Measurements from ENCODE around the gene CTSW. TPM values are rescaled to one million over a fixed set of nuclear protein-coding genes. Genes with fewer than 3 reads are reported as not detected.

The CTSW gene
- total RNA-seq, 1 donor from 2014 or later = 10.3 TPM

DNA sequence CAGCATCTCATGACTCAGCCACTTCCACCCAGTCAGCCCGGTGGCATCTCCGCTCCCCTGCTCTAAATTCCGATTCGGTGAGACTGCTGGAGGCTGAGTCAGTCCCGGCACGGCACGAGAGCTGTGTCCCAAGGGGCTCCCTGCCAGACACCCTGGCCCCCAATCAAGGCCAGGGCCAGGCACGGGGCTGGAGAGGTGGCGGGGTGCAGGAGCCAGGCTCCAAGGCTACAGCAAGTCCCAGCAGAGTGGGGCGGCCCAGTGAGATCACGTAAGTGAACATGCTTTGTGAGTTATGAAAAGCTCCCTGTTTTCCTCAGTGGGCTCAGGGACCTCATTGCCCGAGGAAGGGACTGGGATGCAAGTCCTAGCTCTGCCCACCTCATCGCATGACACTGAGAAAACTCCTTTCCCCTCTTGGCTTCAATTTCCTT is 36.2 kb downstream of the CTSW start:
- no peak overlapping the region for H3K4me3 Mint-ChIP-seq (ENCODE audit: low read depth)
- H3K9me3 Mint-ChIP-seq = no peaks in the 10 kb centered on the region
- H3K27ac Mint-ChIP-seq = no peak overlapping the region
- H3K4me1 Mint-ChIP-seq (ENCODE audit: low read depth) = peaks cover 19% of the 10 kb centered on the region
- intact Hi-C loops (cut with micrococcal nuclease) = no loop called here
- H3K27me3 Mint-ChIP-seq (ENCODE audit: low read depth) = no peaks in the 10 kb centered on the region
- no peak for DNase-seq (ENCODE audit: low spot score)
- peaks cover 18% of the 10 kb centered on the region for H3K36me3 Mint-ChIP-seq (ENCODE audit: low read depth)

DNA sequence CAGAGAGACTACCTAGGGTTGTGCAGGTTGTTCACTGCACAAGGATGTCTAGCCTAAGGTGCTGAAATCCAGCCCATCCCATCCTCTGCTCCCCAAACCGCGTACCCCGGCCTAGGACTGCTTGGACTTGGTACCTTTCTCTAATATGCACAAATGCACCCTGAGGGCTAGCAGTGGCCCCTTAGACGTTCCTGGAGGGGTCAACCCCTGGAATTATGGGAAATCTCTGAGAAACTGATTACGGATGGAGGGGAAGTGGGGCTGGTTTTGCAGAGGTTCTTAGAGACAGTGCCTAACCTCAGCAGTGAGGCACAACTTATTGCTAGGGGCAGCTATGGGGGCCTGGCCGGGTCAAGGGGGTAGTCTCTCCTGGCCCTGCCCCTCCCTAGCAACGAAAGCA is 36.8 kb downstream of the CTSW start:
- intact Hi-C loops (cut with micrococcal nuclease) = no loop called here
- H3K27ac Mint-ChIP-seq = no peak overlapping the region
- no peak for DNase-seq (ENCODE audit: low spot score)

GRCh38 chr11:65917077-65917433 is 37.4 kb downstream of the CTSW start:
- Mint-ChIP-seq H3K27me3 (ENCODE audit: low read depth) (no peaks in the 10 kb centered on the region), H3K27ac (peak overlapping the region; percentile 42), H3K9me3 (no peaks in the 10 kb centered on the region), H3K4me1 (ENCODE audit: low read depth) (peaks cover 19% of the 10 kb centered on the region), H3K36me3 (ENCODE audit: low read depth) (peaks cover 25% of the 10 kb centered on the region), H3K4me3 (ENCODE audit: low read depth) (peak overlapping the region; percentile 66)
- no peak for DNase-seq (ENCODE audit: low spot score)
- intact Hi-C loops (cut with micrococcal nuclease) = no loop called here

More for the DNA sequence above, 36.8 kb downstream of the CTSW start:
- Mint-ChIP-seq H3K9me3 (no peaks in the 10 kb centered on the region), H3K4me3 (ENCODE audit: low read depth) (peak overlapping the region; percentile 66), H3K27me3 (ENCODE audit: low read depth) (no peaks in the 10 kb centered on the region), H3K36me3 (ENCODE audit: low read depth) (peaks cover 18% of the 10 kb centered on the region), H3K4me1 (ENCODE audit: low read depth) (peaks cover 19% of the 10 kb centered on the region)

GRCh38 chr11:65917434-65918210 is 38.0 kb downstream of the CTSW start:
- peaks cover 19% of the 10 kb centered on the region for H3K4me1 Mint-ChIP-seq (ENCODE audit: low read depth)
- H3K9me3 Mint-ChIP-seq = no peaks in the 10 kb centered on the region
- H3K27ac Mint-ChIP-seq = peak overlapping the region; percentile 75
- DNase-seq (ENCODE audit: low spot score) = no peak
- H3K4me3 Mint-ChIP-seq (ENCODE audit: low read depth) = peak overlapping the region; percentile 83
- peaks cover 30% of the 10 kb centered on the region for H3K36me3 Mint-ChIP-seq (ENCODE audit: low read depth)
- no peaks in the 10 kb centered on the region for H3K27me3 Mint-ChIP-seq (ENCODE audit: low read depth)
- intact Hi-C loops (cut with micrococcal nuclease) = loop anchor here (2.0 kb wide), 1 partner anchor 43 kb away; the partner anchor contains the start of gene SART1

DNA sequence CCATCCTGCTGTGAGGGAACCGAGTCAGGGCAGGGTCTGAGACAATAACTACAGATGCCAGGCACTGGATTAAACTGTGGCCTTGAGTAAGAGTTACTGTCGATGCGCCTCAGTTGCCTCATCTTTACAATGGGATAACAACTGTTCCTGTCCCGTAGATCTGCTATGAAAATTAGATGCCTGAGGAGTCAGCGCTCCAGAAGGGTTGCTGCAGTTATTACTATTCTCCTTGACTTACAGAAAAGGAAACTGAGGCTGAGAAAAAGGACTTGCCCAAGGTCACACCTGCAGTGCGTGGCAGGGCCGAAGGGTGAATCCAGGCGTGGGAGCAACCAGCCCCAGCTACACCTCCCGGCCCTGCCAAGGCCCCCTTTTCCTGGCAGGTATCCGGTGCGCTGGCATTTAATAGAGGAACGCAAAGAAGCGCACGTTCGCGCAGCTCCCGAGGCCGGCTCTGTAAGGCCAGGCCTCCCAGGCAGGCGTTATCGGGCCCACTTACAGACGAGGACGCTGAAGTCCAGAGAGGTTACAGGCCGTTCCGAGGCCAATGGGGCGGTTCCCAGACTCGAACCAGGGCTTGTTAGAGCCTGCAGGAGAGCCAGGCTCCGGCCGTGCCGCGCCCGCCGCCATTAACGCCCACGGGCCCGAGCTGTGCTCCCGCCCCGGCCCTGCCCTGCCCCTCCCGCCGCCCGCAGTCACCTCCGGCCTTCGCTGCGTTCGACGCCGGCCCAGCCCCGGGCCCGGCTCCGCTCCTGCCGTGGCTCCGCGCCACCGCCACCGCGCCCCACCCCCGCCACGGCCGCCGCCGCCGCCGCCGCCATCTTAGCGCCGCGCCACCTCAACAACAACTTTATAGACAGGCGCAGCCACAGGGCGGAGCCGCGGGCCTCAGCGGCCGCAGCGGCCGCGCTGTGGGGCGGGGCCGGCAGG is 38.8 kb downstream of the CTSW start, which contains the start of gene C11orf68:
C11orf68 (minus strand) TSS at position 852 of the 930 bp plus-strand sequence; CDS start at position 821, 31 bp downstream.
- intact Hi-C loops (cut with micrococcal nuclease) = loop anchor here (1.0 to 2.0 kb wide), 4 partner anchors 10 to 59 kb away; partner anchors contain the start of genes FOSL1 and SART1
- no peaks in the 10 kb centered on the region for H3K27me3 Mint-ChIP-seq (ENCODE audit: low read depth)
- peaks cover 19% of the 10 kb centered on the region for H3K4me1 Mint-ChIP-seq (ENCODE audit: low read depth)
- H3K9me3 Mint-ChIP-seq = no peaks in the 10 kb centered on the region
- peaks cover 39% of the 10 kb centered on the region for H3K36me3 Mint-ChIP-seq (ENCODE audit: low read depth)
- DNase-seq (ENCODE audit: low spot score) = no peak
- peak within 1 kb of the TSS; percentile 88 for H3K4me3 Mint-ChIP-seq (ENCODE audit: low read depth)
- H3K27ac Mint-ChIP-seq = peak within 1 kb of the TSS; percentile 85

GRCh38 chr11:65919141-65919572 is 39.5 kb downstream of the CTSW start, which contains the start of gene DRAP1:
DRAP1 (plus strand) TSS chr11:65919426; CDS start chr11:65919502, 76 bp downstream.
- DNase-seq (ENCODE audit: low spot score) = peak; percentile 97
- Mint-ChIP-seq H3K4me3 (ENCODE audit: low read depth) (peak within 1 kb of the TSS; percentile 88), H3K9me3 (no peaks in the 10 kb centered on the region), H3K36me3 (ENCODE audit: low read depth) (peaks cover 40% of the 10 kb centered on the region), H3K4me1 (ENCODE audit: low read depth) (peaks cover 19% of the 10 kb centered on the region), H3K27ac (peak within 1 kb of the TSS; percentile 85), H3K27me3 (ENCODE audit: low read depth) (no peaks in the 10 kb centered on the region)
- intact Hi-C loops (cut with micrococcal nuclease) = loop anchor here (1.0 to 2.0 kb wide), 4 partner anchors 9 to 60 kb away; partner anchors contain the start of genes FOSL1 and SART1

DNA sequence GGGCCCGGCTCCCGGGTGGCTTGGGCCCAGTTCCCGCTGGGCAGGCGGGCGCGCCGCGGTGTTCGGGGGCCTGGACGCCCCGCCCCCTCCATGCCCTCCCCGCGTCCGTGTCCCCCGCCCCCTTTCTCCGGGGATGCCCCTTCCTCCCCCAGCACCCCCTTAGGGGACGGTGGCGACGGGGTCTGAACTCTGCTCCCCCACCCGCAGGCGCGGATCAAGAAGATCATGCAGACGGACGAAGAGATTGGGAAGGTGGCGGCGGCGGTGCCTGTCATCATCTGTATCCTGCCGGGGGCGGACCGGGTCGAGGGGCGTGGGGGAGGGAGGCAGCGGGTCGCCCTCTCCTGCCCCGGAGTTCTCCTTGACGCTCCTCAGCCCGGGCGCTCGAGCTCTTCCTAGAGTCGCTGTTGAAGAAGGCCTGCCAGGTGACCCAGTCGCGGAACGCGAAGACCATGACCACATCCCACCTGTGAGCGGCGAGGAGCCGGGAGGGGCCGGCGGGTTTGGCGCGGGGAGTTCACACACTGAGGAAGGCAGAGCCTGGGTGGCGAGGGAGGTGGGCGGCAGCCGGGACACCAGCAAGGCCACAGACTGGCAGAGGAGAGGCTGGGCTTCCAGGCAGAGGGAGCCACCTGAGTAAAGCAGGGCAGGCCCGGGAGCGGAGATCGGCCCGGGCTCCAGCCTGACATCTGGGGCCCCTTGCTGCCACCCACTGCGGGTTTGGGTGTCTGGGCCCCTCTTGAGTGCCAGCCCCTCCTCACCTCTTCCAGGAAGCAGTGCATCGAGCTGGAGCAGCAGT is 40.1 kb downstream of the CTSW start:
- Mint-ChIP-seq H3K27me3 (ENCODE audit: low read depth) (no peaks in the 10 kb centered on the region), H3K9me3 (no peaks in the 10 kb centered on the region), H3K27ac (peak overlapping the region; percentile 85), H3K4me1 (ENCODE audit: low read depth) (peaks cover 19% of the 10 kb centered on the region), H3K36me3 (ENCODE audit: low read depth) (peaks cover 40% of the 10 kb centered on the region), H3K4me3 (ENCODE audit: low read depth) (peak overlapping the region; percentile 88)
- DNase-seq (ENCODE audit: low spot score) = no peak
- intact Hi-C loops (cut with micrococcal nuclease) = loop anchor here (1.0 to 2.0 kb wide), 4 partner anchors 9 to 60 kb away; partner anchors contain the start of genes FOSL1 and SART1

DNA sequence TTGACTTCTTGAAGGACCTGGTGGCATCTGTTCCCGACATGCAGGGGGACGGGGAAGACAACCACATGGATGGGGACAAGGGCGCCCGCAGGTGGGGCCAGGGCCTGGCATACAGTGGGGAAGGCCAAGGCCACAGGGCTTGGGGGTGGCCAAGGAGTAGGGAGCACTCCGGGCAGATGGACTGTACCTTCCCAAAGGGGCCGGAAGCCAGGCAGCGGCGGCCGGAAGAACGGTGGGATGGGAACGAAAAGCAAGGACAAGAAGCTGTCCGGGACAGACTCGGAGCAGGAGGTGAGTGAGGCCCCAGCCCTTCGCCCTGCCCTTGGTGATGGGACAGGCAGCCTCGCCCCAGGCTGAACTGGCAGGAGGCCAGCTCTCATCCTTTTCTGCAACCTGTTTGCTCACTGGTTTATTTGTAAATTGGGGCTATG is 40.8 kb downstream of the CTSW start:
- Mint-ChIP-seq H3K27me3 (ENCODE audit: low read depth) (no peaks in the 10 kb centered on the region), H3K27ac (peak overlapping the region; percentile 85), H3K4me1 (ENCODE audit: low read depth) (peaks cover 15% of the 10 kb centered on the region), H3K4me3 (ENCODE audit: low read depth) (peak overlapping the region; percentile 88), H3K36me3 (ENCODE audit: low read depth) (peaks cover 40% of the 10 kb centered on the region), H3K9me3 (no peaks in the 10 kb centered on the region)
- DNase-seq (ENCODE audit: low spot score) = no peak
- intact Hi-C loops (cut with micrococcal nuclease) = no loop called here

DNA sequence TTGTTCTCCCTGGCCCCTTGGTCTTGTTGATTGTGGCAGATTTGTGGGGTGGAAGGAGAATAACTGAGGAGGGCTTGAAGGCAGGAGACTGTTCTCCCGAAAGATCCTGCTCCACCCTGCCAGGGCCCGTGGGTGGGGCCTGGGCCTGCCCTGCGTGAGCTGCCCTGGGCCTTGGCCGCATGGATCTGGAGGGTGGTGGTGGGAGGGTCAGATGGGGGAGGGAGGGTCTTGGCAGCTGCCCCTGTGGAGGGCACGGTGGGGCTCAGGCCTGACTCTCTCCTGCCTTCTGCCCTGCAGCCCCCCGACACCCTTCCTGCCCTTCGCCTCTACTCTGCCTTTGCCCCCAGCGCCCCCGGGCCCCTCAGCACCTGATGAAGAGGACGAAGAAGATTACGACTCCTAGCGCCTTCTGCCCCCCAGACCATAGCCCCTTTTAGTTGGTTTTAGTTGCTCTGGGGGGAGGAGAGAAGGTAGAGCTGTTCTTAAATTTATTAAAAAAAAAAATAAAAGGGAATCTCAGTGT is 41.5 kb downstream of the CTSW start:
- no peaks in the 10 kb centered on the region for H3K9me3 Mint-ChIP-seq
- H3K27me3 Mint-ChIP-seq (ENCODE audit: low read depth) = no peaks in the 10 kb centered on the region
- no peak overlapping the region for H3K27ac Mint-ChIP-seq
- peaks cover 13% of the 10 kb centered on the region for H3K4me1 Mint-ChIP-seq (ENCODE audit: low read depth)
- peaks cover 40% of the 10 kb centered on the region for H3K36me3 Mint-ChIP-seq (ENCODE audit: low read depth)
- H3K4me3 Mint-ChIP-seq (ENCODE audit: low read depth) = peak overlapping the region; percentile 88
- no peak for DNase-seq (ENCODE audit: low spot score)
- intact Hi-C loops (cut with micrococcal nuclease) = no loop called here

GRCh38 chr11:65921876-65922275 is 42.2 kb downstream of the CTSW start:
- H3K27ac Mint-ChIP-seq = no peak overlapping the region
- H3K9me3 Mint-ChIP-seq = no peaks in the 10 kb centered on the region
- H3K4me3 Mint-ChIP-seq (ENCODE audit: low read depth) = no peak overlapping the region
- intact Hi-C loops (cut with micrococcal nuclease) = no loop called here
- no peak for DNase-seq (ENCODE audit: low spot score)
- peaks cover 11% of the 10 kb centered on the region for H3K4me1 Mint-ChIP-seq (ENCODE audit: low read depth)
- H3K27me3 Mint-ChIP-seq (ENCODE audit: low read depth) = no peaks in the 10 kb centered on the region
- H3K36me3 Mint-ChIP-seq (ENCODE audit: low read depth) = peaks cover 34% of the 10 kb centered on the region

DNA sequence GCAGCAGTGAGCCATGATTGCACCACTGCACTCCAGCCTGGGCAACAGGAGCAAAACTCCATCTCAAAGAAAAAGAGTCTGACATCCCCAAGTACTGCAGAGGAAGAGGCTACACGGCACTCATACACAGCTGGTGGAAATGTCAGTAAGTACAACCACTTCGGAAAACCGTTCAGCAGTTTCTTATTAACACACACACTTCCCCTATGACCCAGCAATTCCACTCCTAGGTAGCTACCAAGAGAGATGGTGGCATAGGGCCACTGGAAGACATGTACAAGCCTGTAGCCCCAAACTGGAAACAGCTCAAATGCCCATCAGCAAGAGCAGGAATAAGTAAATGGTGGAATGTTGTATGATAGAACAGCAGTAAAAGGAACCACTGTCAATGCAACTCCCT is 42.9 kb downstream of the CTSW start:
- Mint-ChIP-seq H3K9me3 (no peaks in the 10 kb centered on the region), H3K27ac (no peak overlapping the region), H3K4me1 (ENCODE audit: low read depth) (peaks cover 13% of the 10 kb centered on the region), H3K4me3 (ENCODE audit: low read depth) (no peak overlapping the region), H3K27me3 (ENCODE audit: low read depth) (no peaks in the 10 kb centered on the region), H3K36me3 (ENCODE audit: low read depth) (peaks cover 30% of the 10 kb centered on the region)
- no peak for DNase-seq (ENCODE audit: low spot score)
- intact Hi-C loops (cut with micrococcal nuclease) = no loop called here
